IPS-NIHi11 (cell line): Measurements from ENCODE around the gene RGS7.
"Not testable (repeated sequence)": the region's sequence is repeated elsewhere in the genome, so short reads cannot be mapped to it uniquely, and the experiment has no call there.

Experiments
- DNase-seq: peaks from one replicate; pipeline ENCODE4 v3.0.0; 2012; ENCODE audit warnings: mixed read lengths, low spot score

Gene RGS7

DNA sequence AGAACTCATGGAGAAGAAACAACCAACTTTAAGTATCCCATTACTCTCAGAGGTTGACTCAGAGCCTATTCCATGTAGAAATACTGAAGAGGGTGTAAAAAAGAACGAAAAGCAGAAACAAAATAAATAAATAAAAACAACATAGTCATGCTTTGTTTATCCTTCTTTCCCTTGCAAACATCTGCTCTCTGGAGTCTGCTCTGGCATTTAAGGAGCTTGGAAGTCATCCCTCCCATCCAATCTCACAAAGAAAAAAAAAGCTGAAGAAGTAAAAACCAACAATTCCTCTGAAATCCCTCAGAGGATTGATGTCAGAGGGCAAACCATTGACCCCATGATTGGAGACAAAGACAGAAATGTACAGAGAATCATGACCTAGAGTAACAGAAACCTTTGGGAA lies 442.5 kb downstream of the RGS7 start:
- no peak for DNase-seq

DNA sequence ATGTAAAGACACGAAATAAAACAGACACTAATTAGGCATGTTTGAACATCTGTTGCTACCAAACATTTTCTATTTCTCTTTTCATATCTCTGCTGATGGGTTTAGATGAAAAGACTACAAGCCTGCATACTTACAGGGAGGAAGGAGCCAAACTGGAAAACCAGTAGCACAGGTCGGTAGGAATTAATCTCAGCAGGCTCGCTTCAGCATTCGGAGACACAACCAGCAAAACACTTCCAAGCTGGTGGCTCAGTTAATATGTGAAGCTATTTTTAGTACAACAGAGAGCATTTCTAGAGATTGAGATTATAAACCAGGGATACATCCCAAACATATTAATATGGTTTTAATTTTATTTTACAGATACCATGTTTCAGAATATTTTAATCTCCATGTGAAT lies 444.2 kb downstream of the RGS7 start:
- no peak for DNase-seq

DNA sequence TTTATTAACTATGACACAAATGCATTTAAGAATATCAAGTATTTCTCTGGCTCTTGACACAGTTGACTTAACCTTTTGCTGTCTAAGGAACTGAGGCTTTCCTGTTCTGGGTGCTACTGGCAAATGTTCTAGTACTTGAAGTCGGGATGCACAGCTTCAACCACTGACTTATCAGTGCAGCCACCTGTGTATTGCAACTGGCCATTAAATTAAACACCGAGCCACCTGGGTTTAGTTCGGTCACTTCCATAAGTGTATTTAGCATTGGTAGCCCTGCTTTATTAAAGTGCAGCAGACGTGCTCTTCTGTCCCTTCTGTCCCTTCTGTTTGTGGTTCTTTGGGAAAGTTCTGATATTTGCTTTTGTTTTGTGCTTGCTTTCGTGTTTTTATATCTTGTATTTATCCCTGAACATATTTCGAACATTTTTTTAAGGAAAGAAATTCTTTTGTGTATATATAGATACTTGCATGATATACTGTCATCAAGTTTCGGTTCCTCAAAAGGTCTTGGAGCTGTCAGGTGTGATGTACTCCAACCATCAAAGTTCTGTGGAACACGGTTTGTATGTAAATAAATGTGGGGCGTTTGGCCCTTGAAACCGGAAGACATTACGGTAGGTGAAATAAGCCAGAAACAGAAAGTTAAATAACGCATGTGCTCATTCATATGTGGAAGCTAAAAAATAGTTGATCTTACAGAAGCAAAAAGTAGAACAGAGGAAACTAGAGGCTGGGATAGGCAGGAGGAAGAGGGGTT lies 447.1 kb downstream of the RGS7 start:
- DNase-seq = no peak

GRCh38 chr1:240906477-240906876 lies 450.5 kb downstream of the RGS7 start:
- DNase-seq = no peak

GRCh38 chr1:240905225-240905765 lies 451.7 kb downstream of the RGS7 start:
- DNase-seq = no peak

GRCh38 chr1:240895424-240895823 lies 461.6 kb downstream of the RGS7 start:
- not testable (repeated sequence) for DNase-seq

- DNase-seq = no peak
These were observed 468.3 kb downstream of the RGS7 start for GRCh38 chr1:240888787-240889048.

GRCh38 chr1:240888039-240888786 lies 468.8 kb downstream of the RGS7 start:
- peak; percentile 87 for DNase-seq

DNA sequence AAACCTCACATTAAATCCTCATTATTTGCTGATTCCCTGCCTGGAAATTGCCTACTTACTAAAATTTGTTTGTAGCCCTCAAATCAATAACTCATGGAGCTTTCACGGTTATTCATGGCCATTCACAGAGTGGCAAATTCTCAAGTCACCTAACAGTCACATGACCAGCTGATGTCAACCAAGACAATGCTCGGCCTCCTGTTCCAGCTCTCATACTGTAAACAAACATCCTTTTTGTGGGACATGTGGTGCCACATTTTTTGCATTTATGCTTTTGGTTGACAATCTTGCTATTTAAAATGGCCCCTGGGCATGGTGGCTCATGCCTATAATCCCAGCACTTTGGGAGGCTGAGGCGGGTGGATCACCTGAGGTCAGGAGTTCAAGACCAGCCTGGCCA lies 473.5 kb downstream of the RGS7 start:
- no peak for DNase-seq

- DNase-seq = not testable (repeated sequence)
These were observed 474.2 kb downstream of the RGS7 start for GRCh38 chr1:240882656-240883308.

DNA sequence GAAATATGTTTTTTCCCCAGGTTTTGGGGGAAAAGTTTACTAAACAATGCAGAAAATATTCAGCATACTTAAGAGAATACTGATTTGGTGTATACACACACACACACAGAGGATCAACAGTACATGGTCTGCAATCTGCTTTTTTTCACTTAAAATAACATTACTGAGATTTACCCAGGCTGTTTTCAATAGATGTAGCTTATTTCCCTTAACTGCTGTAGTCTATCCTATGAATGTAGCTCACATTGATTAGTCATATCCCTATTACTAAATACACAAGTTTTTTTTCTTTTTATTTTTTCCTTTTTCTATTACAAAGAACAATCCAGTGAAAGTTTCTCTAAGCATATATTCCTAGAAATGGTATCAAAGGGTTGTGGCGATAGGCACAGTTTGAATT lies 478.4 kb downstream of the RGS7 start:
- no peak for DNase-seq

GRCh38 chr1:240877605-240878004 lies 479.4 kb downstream of the RGS7 start:
- no peak for DNase-seq

DNA sequence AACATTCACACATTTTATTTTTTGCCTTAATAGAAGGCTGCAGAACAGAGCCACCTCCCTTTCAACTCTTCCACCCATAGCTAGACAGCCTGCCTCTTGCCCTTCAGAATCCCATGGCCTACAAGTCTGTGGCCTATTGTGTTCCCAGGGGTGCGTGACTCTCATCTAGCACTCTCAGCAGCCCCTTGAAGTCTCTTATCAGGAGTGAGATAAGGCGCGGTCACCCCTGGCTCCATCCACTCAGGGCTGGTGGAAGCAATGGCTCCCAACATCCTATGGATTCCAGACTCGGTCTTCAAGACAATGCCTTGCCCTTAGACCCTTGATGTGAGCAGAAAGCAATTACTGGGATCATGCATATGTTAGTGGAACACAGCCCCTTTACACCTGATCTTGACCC lies 480.9 kb downstream of the RGS7 start:
- no peak for DNase-seq

GRCh38 chr1:240869071-240869470 lies 487.9 kb downstream of the RGS7 start:
- DNase-seq = no peak

GRCh38 chr1:240866724-240867123 lies 490.3 kb downstream of the RGS7 start:
- no peak for DNase-seq

GRCh38 chr1:240860023-240860422 lies 497.0 kb downstream of the RGS7 start:
- DNase-seq = no peak

- DNase-seq = no peak
These were observed 502.6 kb downstream of the RGS7 start for GRCh38 chr1:240854367-240854766.

- no peak for DNase-seq
These were observed 509.7 kb downstream of the RGS7 start for GRCh38 chr1:240847325-240847724.

- no peak for DNase-seq
These were observed 512.5 kb downstream of the RGS7 start for GRCh38 chr1:240844486-240844885.

GRCh38 chr1:240843798-240844197 lies 513.2 kb downstream of the RGS7 start:
- no peak for DNase-seq

GRCh38 chr1:240836271-240836670 lies 520.7 kb downstream of the RGS7 start:
- DNase-seq = no peak

GRCh38 chr1:240835291-240835690 lies 521.7 kb downstream of the RGS7 start:
- no peak for DNase-seq

DNA sequence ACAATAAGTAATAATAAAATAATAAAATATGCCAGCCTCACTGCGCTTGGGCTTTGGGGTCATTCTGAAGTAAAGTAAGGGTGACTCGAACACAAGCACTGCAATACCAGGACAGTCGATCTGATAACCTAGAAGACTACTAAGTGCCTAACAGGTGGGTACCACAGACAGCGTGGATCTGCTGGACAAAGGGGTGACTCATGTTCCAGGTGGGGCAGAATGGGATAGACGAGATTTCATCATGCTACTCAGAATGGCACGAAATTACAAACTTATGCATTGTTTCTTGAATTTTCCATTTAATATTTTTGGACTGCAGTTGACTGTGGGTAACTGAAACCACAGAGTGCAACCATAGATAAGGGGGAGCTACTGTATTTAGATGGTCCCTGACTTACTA lies 523.9 kb downstream of the RGS7 start:
- DNase-seq = no peak
